Fibroblast of lung (primary cell): ENCODE measurements around the gene PCDHGA1.

ENCODE experiments used
- EZH2 ChIP-seq: IDR thresholded peaks from 2 replicates; pipeline ENCODE4 v1.5.1; 2012; ENCODE audit warnings: low read length, control low read depth, mild to moderate bottlenecking; ENCODE audit errors: missing control alignments
- TF ChIP-seq, protein P1 (sequence below), 2 donors: IDR thresholded peaks in 1 of 2; conservative IDR thresholded peaks in 1 of 2; 1 replicate in 1 of 2; 2 replicates in 1 of 2; pipeline ENCODE4 v1.5.1; 2011 to 2012; ENCODE audit warnings: low read length in 2 of 2, control low read depth in 1 of 2, inconsistent platforms in 1 of 2, low read depth in 1 of 2, mild to moderate bottlenecking in 1 of 2

DNA sequence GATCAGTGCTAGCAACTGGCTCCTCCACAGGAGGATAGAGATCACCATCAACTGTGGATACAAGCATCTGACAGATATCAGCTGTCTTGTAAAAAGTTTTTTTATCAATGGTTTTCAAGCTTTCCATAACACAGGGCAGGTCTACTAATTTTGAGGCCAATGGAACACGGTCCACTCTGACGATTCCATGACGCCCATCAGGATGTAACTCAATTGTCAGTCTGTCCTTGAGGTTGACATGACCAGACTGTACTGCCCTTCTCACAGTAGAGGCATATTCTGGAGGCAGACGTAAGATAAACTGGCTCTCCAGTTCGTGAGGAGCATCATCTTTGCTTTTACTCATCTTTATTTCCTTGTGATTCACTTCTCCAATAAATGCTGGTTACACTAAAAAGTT is 10.6 kb upstream of the PCDHGA1 start:
- TF ChIP-seq, protein P1, sequence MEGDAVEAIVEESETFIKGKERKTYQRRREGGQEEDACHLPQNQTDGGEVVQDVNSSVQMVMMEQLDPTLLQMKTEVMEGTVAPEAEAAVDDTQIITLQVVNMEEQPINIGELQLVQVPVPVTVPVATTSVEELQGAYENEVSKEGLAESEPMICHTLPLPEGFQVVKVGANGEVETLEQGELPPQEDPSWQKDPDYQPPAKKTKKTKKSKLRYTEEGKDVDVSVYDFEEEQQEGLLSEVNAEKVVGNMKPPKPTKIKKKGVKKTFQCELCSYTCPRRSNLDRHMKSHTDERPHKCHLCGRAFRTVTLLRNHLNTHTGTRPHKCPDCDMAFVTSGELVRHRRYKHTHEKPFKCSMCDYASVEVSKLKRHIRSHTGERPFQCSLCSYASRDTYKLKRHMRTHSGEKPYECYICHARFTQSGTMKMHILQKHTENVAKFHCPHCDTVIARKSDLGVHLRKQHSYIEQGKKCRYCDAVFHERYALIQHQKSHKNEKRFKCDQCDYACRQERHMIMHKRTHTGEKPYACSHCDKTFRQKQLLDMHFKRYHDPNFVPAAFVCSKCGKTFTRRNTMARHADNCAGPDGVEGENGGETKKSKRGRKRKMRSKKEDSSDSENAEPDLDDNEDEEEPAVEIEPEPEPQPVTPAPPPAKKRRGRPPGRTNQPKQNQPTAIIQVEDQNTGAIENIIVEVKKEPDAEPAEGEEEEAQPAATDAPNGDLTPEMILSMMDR (conservative IDR thresholded peaks at IDR 0.05 in 1 of 2, IDR thresholded peaks at IDR 0.05 in 1 of 2; ENCODE audit: low read depth in 1 of 2, low read length in 2 of 2), result no peak
- no peak for TF ChIP-seq EZH2
